Adipose tissue (tissue), 3 donors: ENCODE measurements around the gene TRIM45. TPM values are rescaled to one million over a fixed set of nuclear protein-coding genes. Genes with fewer than 3 reads are reported as not detected.
"Not testable (repeated sequence)": the region's sequence is repeated elsewhere in the genome, so short reads cannot be mapped to it uniquely, and the experiment has no call there.

Experiments used
- H3K27ac ChIP-seq: one replicate; pipeline ENCODE4 v1.5.1; 2013; ENCODE audit warnings: low read depth, low read length
- WGBS, 3 donors: extraction: QIAGEN DNeasy Blood & Tissue Kit; methylation state at CpG; one replicate each; pipeline ENCODE4 v1.1.7; 2013; 5-methylcytosine and 5-hydroxymethylcytosine counted together
- polyA plus RNA-seq, 3 donors: library from polyadenylated mRNA; stranded (reverse); fragments of 200-250 nt; gene quantifications; one replicate each; pipeline ENCODE4 v1.2.3, GENCODE V29; 2013
- donor health status: healthy with polysubstance abuse.
- donor health status: Bipolar disorder and iron deficiency.
- donor health status: healthy.

The TRIM45 gene
- polyA plus RNA-seq, 3 donors: 1.2 to 3.6 (median 1.3) TPM

GRCh38 chr1:117137281-117137855, 15.8 kb upstream of the TRIM45 start:
- WGBS, 3 donors: 63 to 89% (median 77%) methylated on average over 3 of the region's 3 CpGs
- no peak overlapping the region for H3K27ac ChIP-seq

GRCh38 chr1:117136749-117137148, 15.2 kb upstream of the TRIM45 start:
- no peak overlapping the region for H3K27ac ChIP-seq
- WGBS, 3 donors: 46 to 81% (median 72%) methylated on average over 2 of the region's 2 CpGs

- H3K27ac ChIP-seq: no peak overlapping the region
- WGBS, 3 donors: 83 to 89% (median 84%) methylated on average over 2 of the region's 2 CpGs
These were observed 13.8 kb upstream of the TRIM45 start for GRCh38 chr1:117135329-117135728.

- 91 to 94% (median 94%) methylated on average over 4 of the region's 4 CpGs for WGBS, 3 donors
- no peak overlapping the region for H3K27ac ChIP-seq
These were observed 9.0 kb upstream of the TRIM45 start for GRCh38 chr1:117130526-117130925.

GRCh38 chr1:117128323-117129079, 7.0 kb upstream of the TRIM45 start:
- H3K27ac ChIP-seq: no peak overlapping the region
- 25 to 28% (median 27%) methylated on average over 5 of the region's 5 CpGs for WGBS, 3 donors

GRCh38 chr1:117127795-117128194, 6.2 kb upstream of the TRIM45 start:
- no peak overlapping the region for H3K27ac ChIP-seq

- H3K27ac ChIP-seq: no peak overlapping the region
- 71 to 82% (median 80%) methylated on average over 1 of the region's 1 CpG for WGBS, 3 donors
These were observed 3.1 kb upstream of the TRIM45 start for GRCh38 chr1:117124661-117125060.

GRCh38 chr1:117123274-117123673, 1.7 kb upstream of the TRIM45 start:
- 93 to 98% (median 94%) methylated on average over 2 of the region's 2 CpGs for WGBS, 3 donors
- H3K27ac ChIP-seq: no peak overlapping the region

GRCh38 chr1:117122330-117123025, 929 bp upstream of the TRIM45 start:
- whole genome bisulfite sequencing, 3 donors: 25 to 32% (median 31%) methylated on average over 32 of the region's 32 CpGs
- no peak overlapping the region for H3K27ac ChIP-seq

GRCh38 chr1:117120774-117121588, 568 bp downstream of the TRIM45 start:
- WGBS, 3 donors: 17 to 19% (median 17%) methylated on average over 26 to 29 of the region's 29 CpGs
- H3K27ac ChIP-seq: no peak overlapping the region

- not testable (repeated sequence) for H3K27ac ChIP-seq
- 97 to 98% (median 98%) methylated on average over 10 of the region's 10 CpGs for WGBS, 3 donors
These were observed 2.4 kb downstream of the TRIM45 start for GRCh38 chr1:117119144-117119543.

- 73 to 92% (median 92%) methylated on average over 12 of the region's 12 CpGs for WGBS, 3 donors
- H3K27ac ChIP-seq: no peak overlapping the region
These were observed 3.4 kb downstream of the TRIM45 start for GRCh38 chr1:117118137-117118536.

GRCh38 chr1:117117697-117118096, 3.9 kb downstream of the TRIM45 start:
- no peak overlapping the region for H3K27ac ChIP-seq
- WGBS, 3 donors: 66 to 91% (median 68%) methylated on average over 2 of the region's 2 CpGs

GRCh38 chr1:117116784-117117130, 4.8 kb downstream of the TRIM45 start:
- H3K27ac ChIP-seq: no peak overlapping the region
- WGBS, 3 donors: 29 to 93% (median 93%) methylated on average over 3 of the region's 3 CpGs

- 72 to 95% (median 95%) methylated on average over 13 of the region's 13 CpGs for WGBS, 3 donors
- no peak overlapping the region for H3K27ac ChIP-seq
These were observed 5.3 kb downstream of the TRIM45 start for GRCh38 chr1:117116090-117116783.

GRCh38 chr1:117114877-117115276, 6.7 kb downstream of the TRIM45 start:
- WGBS, 3 donors: 70 to 83% (median 75%) methylated on average over 2 of the region's 2 CpGs
- no peak overlapping the region for H3K27ac ChIP-seq

GRCh38 chr1:117113199-117113598, 8.3 kb downstream of the TRIM45 start:
- H3K27ac ChIP-seq: no peak overlapping the region
- 96 to 98% (median 97%) methylated on average over 11 of the region's 11 CpGs for WGBS, 3 donors

- 91 to 94% (median 91%) methylated on average over 7 of the region's 7 CpGs for WGBS, 3 donors
- H3K27ac ChIP-seq: no peak overlapping the region
These were observed 9.4 kb downstream of the TRIM45 start for GRCh38 chr1:117112047-117112717.
